GM21723 (cell line): ENCODE measurements around the gene OR7A5.
"Not testable (repeated sequence)": the region's sequence is repeated elsewhere in the genome, so short reads cannot be mapped to it uniquely, and the experiment has no call there.

Experiments used
- ATAC-seq: cut with Tn5 transposase; IDR thresholded peaks from one replicate; pipeline ENCODE4 v1.9.1; 2021; ENCODE audit warnings: mild to moderate bottlenecking, moderate library complexity; ENCODE audit not compliant: unreplicated experiment

OR7A5 gene

DNA sequence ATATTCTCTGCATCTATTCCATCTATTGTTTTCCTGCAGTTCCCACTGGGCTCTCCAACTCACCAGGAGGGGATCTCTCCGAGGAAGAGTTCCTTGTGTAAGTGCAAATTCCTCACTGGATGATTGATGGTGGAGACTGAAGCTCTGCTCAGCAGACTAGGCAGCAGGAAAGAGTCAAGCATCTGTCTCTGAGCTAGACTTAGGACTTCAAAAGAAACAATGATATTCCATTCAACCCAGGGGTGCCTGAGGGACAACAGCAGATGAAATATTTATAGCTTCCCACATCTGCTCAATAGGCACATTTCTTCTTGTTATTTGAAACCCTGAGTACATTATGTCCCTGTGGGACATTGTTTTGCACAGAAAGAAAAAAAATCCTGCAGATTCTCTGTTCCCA, at the start of gene OR7A5, which contains the start of gene OR7C1:
OR7A5 (minus strand) TSS at position 175 of the 400 bp plus-strand sequence. CDS start 6,944 bp downstream, outside the sequence.
OR7C1 (minus strand) TSS at position 175 of the 400 bp plus-strand sequence. CDS start 35,049 bp downstream, outside the sequence.
- no peak for ATAC-seq

DNA sequence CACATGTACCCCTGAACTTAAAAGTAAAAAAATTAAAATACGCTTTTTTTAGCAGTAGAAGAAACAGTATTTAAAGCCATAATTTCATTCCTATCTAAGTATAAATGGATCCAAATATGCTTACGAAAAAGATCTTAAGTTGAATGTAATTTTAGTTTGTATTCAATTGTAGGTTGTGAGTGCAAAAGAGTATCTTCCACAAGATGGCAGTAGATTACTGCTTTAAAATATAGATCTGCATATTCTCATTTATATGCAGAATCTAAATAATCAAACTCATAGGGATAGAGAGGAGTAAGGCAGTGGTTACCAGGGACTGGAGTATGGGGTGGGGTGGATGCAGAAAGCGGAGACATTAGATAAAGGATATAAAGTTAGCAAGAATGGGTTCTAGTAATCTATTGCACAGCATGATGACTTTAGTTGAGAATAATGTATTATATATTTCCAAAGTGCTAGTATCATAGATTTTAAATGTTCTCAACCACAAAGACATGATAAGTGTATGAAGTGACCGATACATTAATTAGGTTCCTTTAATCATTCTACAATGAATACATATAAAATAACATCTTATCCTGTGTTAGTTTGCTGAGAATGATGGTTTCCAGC, 36.7 kb upstream of the OR7A5 start:
- ATAC-seq = no peak

- ATAC-seq = no peak
Observed at GRCh38 chr19:14868497-14868896, 33.5 kb upstream of the OR7A5 start.

DNA sequence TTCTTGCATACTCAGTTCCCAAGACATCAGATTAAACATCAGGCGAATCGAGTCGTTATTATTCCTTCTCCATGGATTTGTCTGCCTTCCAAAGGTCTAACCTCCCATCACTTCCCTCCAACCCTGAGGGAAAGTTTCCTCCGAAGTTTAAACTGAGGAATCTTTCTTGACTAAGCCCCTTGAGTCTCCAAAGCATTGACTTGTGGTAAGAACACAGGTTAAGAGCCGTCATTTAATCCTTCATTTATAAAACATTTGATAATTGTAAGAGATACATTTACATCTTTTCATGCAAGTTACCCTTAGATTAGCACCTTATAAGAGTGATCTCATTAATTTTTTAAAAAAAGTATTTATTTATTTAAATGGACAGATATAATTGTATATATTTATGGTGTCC, 13.8 kb upstream of the OR7A5 start, which contains the start of gene OR7A10:
OR7A10 (minus strand) TSS at position 101 of the 400 bp plus-strand sequence. CDS start 7,045 bp downstream, outside the sequence.
- ATAC-seq = no peak

GRCh38 chr19:14843578-14843977, 8.6 kb upstream of the OR7A5 start:
- ATAC-seq = no peak

GRCh38 chr19:14843169-14843568, 8.2 kb upstream of the OR7A5 start:
- no peak for ATAC-seq

GRCh38 chr19:14840206-14840605, 5.2 kb upstream of the OR7A5 start:
- no peak for ATAC-seq

DNA sequence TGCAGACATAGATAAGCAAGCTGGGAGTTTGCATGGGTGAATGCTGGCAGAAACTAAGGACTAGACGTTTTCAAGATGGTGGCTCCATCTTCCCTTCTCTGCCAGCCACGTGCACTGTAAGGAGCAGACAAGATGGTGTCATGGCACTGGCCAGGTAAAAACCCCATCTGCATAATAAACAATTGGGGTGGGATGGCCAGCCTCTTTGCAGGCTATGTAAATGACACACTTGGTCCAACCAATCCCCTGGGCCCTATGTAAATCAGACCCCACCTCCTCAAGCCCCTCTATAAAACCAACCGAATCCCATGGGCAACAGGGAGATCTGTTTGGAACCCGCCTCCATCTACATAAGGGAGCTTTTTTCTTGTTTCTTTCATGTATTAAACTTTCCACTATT, 2.4 kb upstream of the OR7A5 start:
- ATAC-seq = no peak

- ATAC-seq = no peak
Observed at GRCh38 chr19:14830702-14831101, 4.3 kb downstream of the OR7A5 start.

DNA sequence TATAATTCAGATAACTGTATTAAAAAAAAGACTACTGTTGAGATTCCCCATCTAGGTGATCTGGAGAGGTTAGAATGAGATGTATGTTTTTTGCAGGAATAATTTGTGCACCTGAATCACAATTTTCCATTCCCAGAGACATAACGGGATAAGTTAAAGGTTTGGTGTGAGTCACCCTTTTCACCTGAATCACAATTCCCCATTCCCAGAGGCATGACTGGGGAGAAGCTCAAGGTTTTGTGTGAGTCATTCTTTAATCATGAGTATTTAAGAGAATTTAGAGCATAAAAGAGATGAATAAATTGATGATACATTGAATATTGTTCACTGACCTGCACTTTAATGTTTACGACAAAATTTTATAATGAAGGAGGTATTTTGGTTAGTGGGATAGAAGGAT, 9.0 kb downstream of the OR7A5 start:
- ATAC-seq = no peak

GRCh38 chr19:14821937-14822336, 13.0 kb downstream of the OR7A5 start:
- no peak for ATAC-seq

DNA sequence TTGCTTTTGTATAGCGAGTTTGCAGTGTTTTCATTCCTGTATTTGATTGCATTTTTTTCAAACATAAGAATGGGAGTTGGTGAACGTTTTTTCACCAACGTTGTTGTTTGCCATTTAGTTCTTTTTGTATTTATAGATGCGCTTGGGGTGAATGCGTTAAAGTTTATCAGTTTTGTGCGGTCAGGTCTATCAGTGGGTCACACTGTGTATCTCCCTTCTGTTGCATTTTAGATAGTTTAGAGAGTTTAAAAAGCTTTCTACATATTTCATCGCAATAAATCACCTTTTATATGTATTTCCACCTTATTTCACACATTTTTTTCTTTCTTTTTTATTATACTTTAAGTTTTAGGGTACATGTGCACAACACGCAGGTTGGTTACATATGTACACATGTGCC, 16.4 kb downstream of the OR7A5 start:
- ATAC-seq = no peak

GRCh38 chr19:14817052-14817451, 17.9 kb downstream of the OR7A5 start:
- no peak for ATAC-seq

DNA sequence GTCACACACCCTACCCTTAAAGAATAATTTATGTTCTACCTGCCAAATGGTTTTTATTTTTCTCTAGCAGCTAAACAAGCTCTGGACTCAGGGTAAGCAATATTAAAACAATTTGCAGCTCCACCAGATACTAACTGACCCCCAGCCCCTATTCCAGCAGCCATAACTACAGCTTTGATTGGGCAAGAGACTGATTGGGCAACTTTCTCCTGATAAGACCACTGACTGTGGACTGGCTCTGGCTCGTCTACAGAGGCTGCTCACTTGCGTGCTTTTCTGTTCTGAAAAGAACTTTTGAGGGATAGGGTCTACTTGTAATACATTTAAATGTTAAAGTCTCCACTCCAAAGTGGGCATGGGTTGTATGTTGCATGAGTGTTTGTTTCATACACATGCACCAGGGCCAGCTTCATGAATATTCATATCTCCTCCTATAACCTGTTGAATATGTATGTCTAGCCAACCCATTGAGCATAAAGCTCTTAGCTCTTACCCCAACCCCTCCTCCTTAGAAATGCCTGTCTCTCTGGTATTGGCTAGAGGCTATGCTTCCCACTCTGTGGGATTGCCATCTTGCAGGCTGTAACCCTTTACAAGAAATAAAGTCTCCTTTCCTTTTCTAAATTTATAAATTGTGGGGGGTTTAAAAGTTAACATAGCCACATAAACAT, 19.9 kb downstream of the OR7A5 start:
- ATAC-seq = no peak

DNA sequence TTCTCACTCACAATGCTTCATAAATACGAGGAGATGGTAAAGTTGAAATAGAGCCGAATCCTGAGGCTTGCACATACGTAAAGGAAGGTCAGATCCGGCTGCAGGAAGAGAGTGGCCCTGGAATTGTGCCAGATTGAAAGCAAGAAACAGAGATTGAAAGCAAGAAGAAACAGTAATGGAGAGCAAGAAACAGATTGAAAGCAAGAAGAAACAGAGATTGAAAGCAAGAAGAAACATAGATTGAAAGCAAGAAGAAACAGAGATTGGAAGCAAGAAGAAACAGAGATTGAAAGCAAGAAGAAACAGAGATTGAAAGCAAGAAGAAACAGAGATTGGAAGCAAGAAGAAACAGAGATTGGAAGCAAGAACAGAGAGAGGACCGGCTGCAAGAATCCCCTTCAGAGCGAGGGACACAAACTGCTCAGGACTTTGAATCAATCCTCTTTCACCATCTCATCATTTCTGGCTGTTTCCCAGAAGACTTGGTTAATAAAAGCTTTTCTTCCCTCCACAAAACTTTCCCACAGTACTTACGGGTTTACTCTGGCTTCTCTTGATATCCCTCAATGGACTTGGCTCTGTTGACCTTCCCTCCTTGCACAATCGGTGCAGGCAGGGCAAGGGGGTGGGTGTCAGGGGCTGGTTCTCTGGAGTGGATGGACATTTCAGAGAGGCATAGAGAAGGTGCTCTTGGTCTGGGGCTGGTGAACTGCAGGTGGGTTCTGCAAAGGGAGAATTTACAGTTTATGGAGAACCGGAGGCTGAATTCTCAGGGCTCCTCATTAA, 25.5 kb downstream of the OR7A5 start:
- ATAC-seq = no peak

DNA sequence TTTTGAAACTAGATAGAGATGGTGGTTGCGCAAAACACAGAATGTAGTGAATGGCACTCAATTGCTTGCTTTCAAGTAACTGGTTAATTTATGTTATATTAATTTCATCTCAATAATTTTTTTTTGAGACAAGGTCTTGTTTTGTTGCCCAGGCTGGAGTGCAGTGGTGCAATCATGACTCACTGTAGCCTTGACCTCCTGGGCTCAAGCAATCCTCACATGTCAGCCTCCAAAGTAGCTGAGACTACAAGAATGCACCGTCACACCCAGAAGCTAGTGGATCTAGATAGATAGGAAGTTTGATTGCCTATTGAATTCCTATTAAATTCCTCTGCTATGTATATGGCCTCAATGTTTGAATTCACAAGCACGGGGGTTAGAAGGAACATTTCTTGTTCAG, 30.2 kb downstream of the OR7A5 start:
- ATAC-seq = no peak

GRCh38 chr19:14798760-14799159, 36.2 kb downstream of the OR7A5 start:
- no peak for ATAC-seq

DNA sequence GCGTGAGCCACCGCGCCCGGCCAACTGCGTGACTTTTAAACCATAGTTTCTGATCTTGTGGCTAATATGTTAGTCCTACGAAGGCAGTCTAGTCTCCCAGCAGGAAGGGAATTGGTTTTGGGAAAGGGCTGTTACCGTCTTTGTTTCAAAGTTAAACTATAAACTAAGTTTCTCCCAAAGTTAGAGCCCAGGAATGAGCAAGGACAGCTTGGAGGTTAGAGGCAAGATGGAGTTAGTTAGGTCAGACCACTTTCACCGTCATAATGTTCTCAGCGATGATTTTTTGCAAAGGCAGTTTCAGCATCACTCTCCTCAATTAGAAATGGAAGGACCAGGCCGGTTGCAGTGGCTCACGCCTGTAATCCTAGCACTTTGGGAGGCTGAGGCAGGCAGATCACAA, 39.0 kb downstream of the OR7A5 start:
- ATAC-seq = no peak

GRCh38 chr19:14795078-14795721, 39.8 kb downstream of the OR7A5 start:
- ATAC-seq = no peak

- ATAC-seq = not testable (repeated sequence)
Observed at GRCh38 chr19:14792250-14792649, 42.7 kb downstream of the OR7A5 start.

DNA sequence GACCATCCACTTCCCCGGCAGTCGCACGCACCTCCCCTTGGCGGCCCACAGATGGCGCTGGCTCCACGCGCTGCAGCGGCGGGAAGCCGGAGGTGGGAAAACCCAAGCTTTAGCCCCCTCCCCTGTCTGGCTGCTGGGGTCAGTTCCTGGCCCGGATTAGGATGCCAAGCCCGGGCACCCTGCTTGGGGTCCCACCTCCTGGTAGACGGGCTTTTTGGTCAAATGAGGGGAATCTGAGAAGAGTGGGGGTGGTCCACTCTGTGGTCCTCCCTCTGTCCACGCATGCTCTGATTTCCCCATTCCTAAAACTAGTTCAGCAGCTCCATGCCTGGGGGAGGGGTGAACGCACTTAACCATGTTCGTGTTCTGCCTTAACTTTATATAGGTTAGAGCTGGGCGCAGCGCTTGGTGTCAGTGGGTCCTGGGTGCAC, 48.5 kb downstream of the OR7A5 start:
- ATAC-seq = no peak
